MCF 10A (cell line): Measurements from ENCODE around the gene UBC. TPM values are rescaled to one million over a fixed set of nuclear protein-coding genes. Genes with fewer than 3 reads are reported as not detected.
"Not testable (repeated sequence)": the region's sequence is repeated elsewhere in the genome, so short reads cannot be mapped to it uniquely, and the experiment has no call there.

Source experiments
- BruUV-seq: library from RNA; stranded (reverse); fragments of 400-500 nt; replicated peaks from 2 replicates; lab custom pipeline; 2021; lab: Mats Ljungman, UMichigan
- CTCF ChIA-PET: fragments of 300-600 bp; sonication (Branson Sonifier 250); formaldehyde crosslinking; extraction: SDS; loops from one replicate; lab custom pipeline; 2021; ENCODE audit warnings: antibody characterized with exemption, inconsistent platforms; lab: Yijun Ruan, JAX
- POLR2A ChIA-PET: fragments of 300-600, 350-650 bp; sonication (Branson Sonifier 250); formaldehyde crosslinking; extraction: SDS; loops from one replicate; lab custom pipeline; 2020; ENCODE audit warnings: antibody characterized with exemption, inconsistent platforms; lab: Yijun Ruan, JAX
- DNase-seq: peaks from one replicate; pipeline ENCODE4 v3.0.0-alpha.2; 2018; ENCODE audit not compliant: unreplicated experiment
- H3K27ac Mint-ChIP-seq: one replicate; pipeline ENCODE4 v1.8.0; 2022; ENCODE audit warnings: mild to moderate bottlenecking, low read depth, mixed read lengths; ENCODE audit not compliant: unreplicated experiment
- H3K27me3 Mint-ChIP-seq: one replicate; pipeline ENCODE4 v1.8.0; 2022; ENCODE audit warnings: mixed read lengths; ENCODE audit not compliant: insufficient read depth, unreplicated experiment
- H3K36me3 Mint-ChIP-seq: one replicate; pipeline ENCODE4 v1.8.0; 2022; ENCODE audit warnings: mild to moderate bottlenecking, moderate library complexity, mixed read lengths; ENCODE audit not compliant: insufficient read depth, unreplicated experiment
- H3K4me1 Mint-ChIP-seq: one replicate; pipeline ENCODE4 v1.8.0; 2022; ENCODE audit warnings: mixed read lengths; ENCODE audit not compliant: insufficient read depth, unreplicated experiment
- H3K4me3 Mint-ChIP-seq: one replicate; pipeline ENCODE4 v1.8.0; 2022; ENCODE audit warnings: mild to moderate bottlenecking, moderate library complexity, mixed read lengths; ENCODE audit not compliant: unreplicated experiment
- H3K9me3 Mint-ChIP-seq: one replicate; pipeline ENCODE4 v1.8.0; 2022; ENCODE audit warnings: mixed read lengths; ENCODE audit not compliant: unreplicated experiment
- CTCF ChIP-seq: fragments of 200-600 bp; IDR thresholded peaks from one replicate; pipeline ENCODE4 v1.8.0; 2022; ENCODE audit warnings: antibody characterized with exemption, mild to moderate bottlenecking; ENCODE audit not compliant: unreplicated experiment
- intact Hi-C: fragments of 100-400 bp; cut with micrococcal nuclease; formaldehyde crosslinking; loops from 2 replicates; pipeline ENCODE4 v1.14.1; 2022
- total RNA-seq: library from RNA; stranded (reverse); gene quantifications from 2 replicates; pipeline ENCODE4 v1.2.3, GENCODE V29; 2022

The UBC gene
- total RNA-seq, 1 experiment from 2014 or later = 1,485 TPM

GRCh38 chr12:124904306-124905098 lies 9.9 kb downstream of the UBC start:
- CTCF ChIA-PET = interaction anchor here (0.5 to 8.6 kb wide), 15 partner anchors 9 to 868 kb away, joined by 3 to 200 read pairs (median 3); partner anchors contain the start of genes TMEM132B and UBC
- H3K4me1 Mint-ChIP-seq = peaks cover 24% of the 10 kb centered on the region
- H3K9me3 Mint-ChIP-seq = no peaks in the 10 kb centered on the region
- TF ChIP-seq CTCF = no peak
- peaks cover 22% of the 10 kb centered on the region for H3K36me3 Mint-ChIP-seq
- intact Hi-C loops = loop anchor here (2.0 to 10.0 kb wide), 2 partner anchors 76 to 390 kb away; no protein-coding TSS in a partner anchor
- DNase-seq = peak; percentile 94
- H3K27me3 Mint-ChIP-seq = no peaks in the 10 kb centered on the region
- H3K27ac Mint-ChIP-seq = peak overlapping the region; percentile 83
- peak overlapping the region; percentile 63 for H3K4me3 Mint-ChIP-seq
- POLR2A ChIA-PET = interaction anchor here (0.6 to 21.4 kb wide), 16 partner anchors 11 to 437 kb away, joined by 3 to 2121 read pairs (median 4); partner anchors contain the start of genes DHX37 and UBC
- no TSS peak for BruUV-seq

DNA sequence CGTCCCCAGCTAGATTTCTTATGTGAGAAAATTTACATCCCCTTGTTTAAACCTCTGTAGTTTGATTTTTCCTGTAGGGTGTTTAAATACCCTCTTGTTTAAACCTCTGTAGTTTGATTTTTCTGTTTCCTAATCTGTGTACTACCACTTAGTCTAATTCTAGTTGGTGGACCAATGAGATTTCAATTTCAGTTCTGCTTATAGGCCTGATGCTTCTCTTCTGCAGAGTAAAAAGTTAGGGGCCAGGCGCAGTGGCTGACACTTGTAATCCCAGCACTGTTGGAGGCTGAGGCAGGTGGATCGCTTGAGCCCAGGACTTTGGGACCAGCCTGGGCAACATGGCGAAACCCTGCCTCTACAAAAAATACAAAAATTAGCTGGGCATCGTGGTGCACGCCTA lies 11.5 kb downstream of the UBC start:
- Mint-ChIP-seq H3K4me1 (peaks cover 29% of the 10 kb centered on the region), H3K4me3 (no peak overlapping the region), H3K9me3 (no peaks in the 10 kb centered on the region), H3K27me3 (no peaks in the 10 kb centered on the region), H3K36me3 (peaks cover 13% of the 10 kb centered on the region), H3K27ac (no peak overlapping the region)
- POLR2A ChIA-PET = no interaction called here
- CTCF ChIA-PET = interaction anchor here (0.6 to 1.2 kb wide), 4 partner anchors 19 to 40 kb away, joined by 3 to 4 read pairs (median 4); no protein-coding TSS in a partner anchor
- BruUV-seq = no TSS peak
- no peak for DNase-seq
- intact Hi-C loops = loop anchor here (10.0 kb wide), 1 partner anchor 388 kb away; no protein-coding TSS in a partner anchor
- TF ChIP-seq CTCF = no peak

DNA sequence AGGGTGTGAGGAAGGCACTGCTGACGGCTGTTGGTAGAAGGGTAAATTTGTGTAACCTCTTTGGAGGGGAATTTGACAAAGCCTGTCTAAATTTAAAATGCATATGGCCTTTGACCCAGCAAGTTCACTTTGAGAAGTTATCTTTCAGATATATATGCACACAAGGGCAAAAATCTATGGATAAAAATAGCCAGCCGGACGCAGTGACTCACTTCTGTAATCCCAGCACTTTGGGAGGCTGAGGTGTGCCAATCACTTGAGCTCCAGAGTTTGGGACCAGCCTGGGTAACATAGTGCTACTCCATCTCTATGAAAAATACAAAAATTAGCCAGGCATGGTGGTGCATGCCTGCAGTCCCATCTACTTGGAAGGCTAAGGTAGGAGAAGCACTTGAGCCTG lies 13.4 kb downstream of the UBC start:
- H3K27me3 Mint-ChIP-seq = no peaks in the 10 kb centered on the region
- no peak overlapping the region for H3K4me3 Mint-ChIP-seq
- CTCF ChIA-PET = interaction anchor here (0.5 to 1.6 kb wide), 3 partner anchors 39 to 962 kb away, joined by 3 to 5 read pairs (median 3); no protein-coding TSS in a partner anchor
- peak; percentile 64 for DNase-seq
- no TSS peak for BruUV-seq
- POLR2A ChIA-PET = interaction anchor here (1.0 to 2.3 kb wide), 4 partner anchors 10 to 72 kb away, joined by 3 to 6 read pairs (median 6); no protein-coding TSS in a partner anchor
- intact Hi-C loops = loop anchor here (10.0 kb wide), 1 partner anchor 386 kb away; no protein-coding TSS in a partner anchor
- no peaks in the 10 kb centered on the region for H3K9me3 Mint-ChIP-seq
- no peak for TF ChIP-seq CTCF
- peaks cover 22% of the 10 kb centered on the region for H3K4me1 Mint-ChIP-seq
- no peak overlapping the region for H3K27ac Mint-ChIP-seq
- H3K36me3 Mint-ChIP-seq = peaks cover 11% of the 10 kb centered on the region

DNA sequence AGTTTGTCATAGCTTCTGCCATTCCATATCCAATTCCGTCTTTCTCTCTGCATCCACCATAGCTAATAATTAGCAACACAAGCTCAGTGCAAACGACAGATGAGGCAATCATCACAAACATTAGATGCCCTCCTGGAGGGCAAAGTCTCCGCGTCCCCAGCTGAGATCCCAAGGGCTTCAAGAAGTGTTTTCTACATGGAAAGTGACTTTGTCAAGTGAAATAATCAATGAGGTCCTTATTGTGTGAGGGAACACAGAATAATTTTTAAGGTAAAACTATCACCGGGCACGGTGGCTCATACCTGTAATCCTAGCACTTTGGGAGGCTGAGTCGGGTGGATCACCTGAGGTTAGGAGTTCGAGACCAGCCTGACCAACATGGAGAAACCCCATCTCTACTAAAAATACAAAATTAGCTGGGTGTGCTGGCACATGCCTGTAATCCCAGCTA lies 14.1 kb downstream of the UBC start:
- DNase-seq, H3K27me3 Mint-ChIP-seq, H3K4me3 Mint-ChIP-seq, H3K36me3 Mint-ChIP-seq, H3K9me3 Mint-ChIP-seq, H3K27ac Mint-ChIP-seq, BruUV-seq: not testable (repeated sequence)
- intact Hi-C loops = loop anchor here (10.0 kb wide), 1 partner anchor 386 kb away; no protein-coding TSS in a partner anchor
- ChIA-PET CTCF (interaction anchor here (0.6 to 1.6 kb wide), 3 partner anchors 40 to 91 kb away, joined by 3 to 5 read pairs (median 3); no protein-coding TSS in a partner anchor), POLR2A (interaction anchor here (1.0 to 2.3 kb wide), 4 partner anchors 11 to 71 kb away, joined by 3 to 6 read pairs (median 6); no protein-coding TSS in a partner anchor)
- H3K4me1 Mint-ChIP-seq = peaks cover 17% of the 10 kb centered on the region
